Measurements from ENCODE around the gene MSANTD1. TPM values are rescaled to one million over a fixed set of nuclear protein-coding genes. Genes with fewer than 3 reads are reported as not detected.

The MSANTD1 gene
- total and polyA plus RNA-seq, 10 of the 15 experiments (the other 5 are each of a cell fraction or from before 2014, with no cell fraction given): 0.07 to 0.87 (median 0.22) TPM; not detected in 2

DNA sequence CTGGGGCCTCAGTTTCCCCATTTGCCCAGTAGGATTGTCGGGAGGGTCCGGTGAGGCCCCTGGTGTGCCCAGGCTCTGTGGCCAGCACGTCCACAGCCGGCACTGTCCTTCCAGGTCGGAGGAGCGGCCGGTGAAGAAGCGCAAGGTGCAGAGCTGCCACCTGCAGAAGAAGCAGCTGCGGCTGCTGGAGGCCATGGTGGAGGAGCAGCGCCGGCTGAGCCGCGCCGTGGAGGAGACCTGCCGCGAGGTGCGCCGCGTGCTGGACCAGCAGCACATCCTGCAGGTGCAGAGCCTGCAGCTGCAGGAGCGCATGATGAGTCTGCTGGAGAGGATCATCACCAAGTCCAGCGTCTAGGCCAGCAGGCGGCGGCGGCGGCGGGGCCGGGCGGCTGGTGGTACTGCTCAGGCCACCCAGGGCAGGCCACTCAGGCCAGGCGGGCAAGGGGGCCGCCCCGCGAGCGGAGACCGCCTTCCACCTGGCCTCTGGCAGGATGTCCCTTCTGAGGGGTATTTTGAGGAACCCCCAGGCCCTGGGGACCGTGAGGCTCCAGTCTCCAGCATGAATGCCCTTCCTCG lies 6.7 kb downstream of the MSANTD1 start:
- no peaks in the 10 kb centered on the region for H3K36me3 ChIP-seq (ENCODE audit: control insufficient read depth in 2 of 2, insufficient read depth in 2 of 2, low read length in 1 of 2)
- H3K4me2 ChIP-seq (ENCODE audit: control insufficient read depth, insufficient read depth): no peak overlapping the region
- no peak overlapping the region for H3K9ac ChIP-seq (ENCODE audit: control insufficient read depth, insufficient read depth, low read length)
- no peak for FAIRE-seq
- in situ Hi-C loops (cut with MboI) (no loop called here), intact Hi-C loops (cut with micrococcal nuclease; ENCODE audit: unreplicated experiment) (no loop called here)
- H3K4me1 ChIP-seq (ENCODE audit: control insufficient read depth, insufficient read depth, low read length): peaks cover 3% of the 10 kb centered on the region; the same call in 1 of the 2 replicates
- ATAC-seq: no peak
- no peak for DNase-seq (ENCODE audit: low read depth, low spot score)
- ChIA-PET SMC1A (ENCODE audit: uncharacterized antibody, unreplicated experiment) (no interaction called here), RAD21 (ENCODE audit: unreplicated experiment) (no interaction called here), POLR2A (no interaction called here), CTCF (no interaction called here)
- no peaks in the 10 kb centered on the region for H3K79me2 ChIP-seq (ENCODE audit: control insufficient read depth, insufficient read depth, low read length)
- no peak overlapping the region for H3K4me3 ChIP-seq
- no peaks in the 10 kb centered on the region for H3K27me3 ChIP-seq (replicated peaks in 1 of 2; ENCODE audit: control insufficient read depth in 2 of 2, insufficient read depth in 2 of 2, low read length in 1 of 2)
- H3K9me3 ChIP-seq (replicated peaks; ENCODE audit: control insufficient read depth, insufficient read depth, low read length): no peaks in the 10 kb centered on the region
- WGBS (ENCODE audit: insufficient coverage, insufficient replicate concordance, low lambda C conversion rate, missing lambda C conversion rate): 89% methylated on average over 32 of the region's 36 CpGs
- no peak overlapping the region for H2AFZ ChIP-seq (ENCODE audit: control insufficient read depth, low read depth, low read length)
- H3K27ac ChIP-seq (ENCODE audit: control insufficient read depth, insufficient read depth): no peak overlapping the region
- H4K20me1 ChIP-seq (ENCODE audit: control insufficient read depth, insufficient read depth): no peaks in the 10 kb centered on the region
- TF ChIP-seq, protein P1, sequence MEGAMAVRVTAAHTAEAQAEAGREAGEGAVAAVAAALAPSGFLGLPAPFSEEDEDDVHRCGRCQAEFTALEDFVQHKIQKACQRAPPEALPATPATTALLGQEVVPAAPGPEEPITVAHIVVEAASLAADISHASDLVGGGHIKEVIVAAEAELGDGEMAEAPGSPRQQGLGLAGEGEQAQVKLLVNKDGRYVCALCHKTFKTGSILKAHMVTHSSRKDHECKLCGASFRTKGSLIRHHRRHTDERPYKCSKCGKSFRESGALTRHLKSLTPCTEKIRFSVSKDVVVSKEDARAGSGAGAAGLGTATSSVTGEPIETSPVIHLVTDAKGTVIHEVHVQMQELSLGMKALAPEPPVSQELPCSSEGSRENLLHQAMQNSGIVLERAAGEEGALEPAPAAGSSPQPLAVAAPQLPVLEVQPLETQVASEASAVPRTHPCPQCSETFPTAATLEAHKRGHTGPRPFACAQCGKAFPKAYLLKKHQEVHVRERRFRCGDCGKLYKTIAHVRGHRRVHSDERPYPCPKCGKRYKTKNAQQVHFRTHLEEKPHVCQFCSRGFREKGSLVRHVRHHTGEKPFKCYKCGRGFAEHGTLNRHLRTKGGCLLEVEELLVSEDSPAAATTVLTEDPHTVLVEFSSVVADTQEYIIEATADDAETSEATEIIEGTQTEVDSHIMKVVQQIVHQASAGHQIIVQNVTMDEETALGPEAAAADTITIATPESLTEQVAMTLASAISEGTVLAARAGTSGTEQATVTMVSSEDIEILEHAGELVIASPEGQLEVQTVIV (IDR thresholded peaks at IDR 0.05; ENCODE audit: borderline replicate concordance, partially characterized antibody): no peak
- TF ChIP-seq BRCA1 (IDR thresholded peaks at IDR 0.05; ENCODE audit: low read depth, low read length): no peak
- TF ChIP-seq NR2C1 (IDR thresholded peaks at IDR 0.05): no peak
- TF ChIP-seq ATF7 (IDR thresholded peaks at IDR 0.05; ENCODE audit: low read depth): no peak
- no peak for TF ChIP-seq RBBP5 (conservative IDR thresholded peaks at IDR 0.05)
- no peak for TF ChIP-seq BMI1 (IDR thresholded peaks at IDR 0.05; ENCODE audit: borderline replicate concordance)
- TF ChIP-seq, protein P2, sequence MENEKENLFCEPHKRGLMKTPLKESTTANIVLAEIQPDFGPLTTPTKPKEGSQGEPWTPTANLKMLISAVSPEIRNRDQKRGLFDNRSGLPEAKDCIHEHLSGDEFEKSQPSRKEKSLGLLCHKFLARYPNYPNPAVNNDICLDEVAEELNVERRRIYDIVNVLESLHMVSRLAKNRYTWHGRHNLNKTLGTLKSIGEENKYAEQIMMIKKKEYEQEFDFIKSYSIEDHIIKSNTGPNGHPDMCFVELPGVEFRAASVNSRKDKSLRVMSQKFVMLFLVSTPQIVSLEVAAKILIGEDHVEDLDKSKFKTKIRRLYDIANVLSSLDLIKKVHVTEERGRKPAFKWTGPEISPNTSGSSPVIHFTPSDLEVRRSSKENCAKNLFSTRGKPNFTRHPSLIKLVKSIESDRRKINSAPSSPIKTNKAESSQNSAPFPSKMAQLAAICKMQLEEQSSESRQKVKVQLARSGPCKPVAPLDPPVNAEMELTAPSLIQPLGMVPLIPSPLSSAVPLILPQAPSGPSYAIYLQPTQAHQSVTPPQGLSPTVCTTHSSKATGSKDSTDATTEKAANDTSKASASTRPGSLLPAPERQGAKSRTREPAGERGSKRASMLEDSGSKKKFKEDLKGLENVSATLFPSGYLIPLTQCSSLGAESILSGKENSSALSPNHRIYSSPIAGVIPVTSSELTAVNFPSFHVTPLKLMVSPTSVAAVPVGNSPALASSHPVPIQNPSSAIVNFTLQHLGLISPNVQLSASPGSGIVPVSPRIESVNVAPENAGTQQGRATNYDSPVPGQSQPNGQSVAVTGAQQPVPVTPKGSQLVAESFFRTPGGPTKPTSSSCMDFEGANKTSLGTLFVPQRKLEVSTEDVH (IDR thresholded peaks at IDR 0.05; ENCODE audit: low read depth, partially characterized antibody): no peak
- no peak for TF ChIP-seq ZNF622 (IDR thresholded peaks at IDR 0.05)
- TF ChIP-seq, protein P3, sequence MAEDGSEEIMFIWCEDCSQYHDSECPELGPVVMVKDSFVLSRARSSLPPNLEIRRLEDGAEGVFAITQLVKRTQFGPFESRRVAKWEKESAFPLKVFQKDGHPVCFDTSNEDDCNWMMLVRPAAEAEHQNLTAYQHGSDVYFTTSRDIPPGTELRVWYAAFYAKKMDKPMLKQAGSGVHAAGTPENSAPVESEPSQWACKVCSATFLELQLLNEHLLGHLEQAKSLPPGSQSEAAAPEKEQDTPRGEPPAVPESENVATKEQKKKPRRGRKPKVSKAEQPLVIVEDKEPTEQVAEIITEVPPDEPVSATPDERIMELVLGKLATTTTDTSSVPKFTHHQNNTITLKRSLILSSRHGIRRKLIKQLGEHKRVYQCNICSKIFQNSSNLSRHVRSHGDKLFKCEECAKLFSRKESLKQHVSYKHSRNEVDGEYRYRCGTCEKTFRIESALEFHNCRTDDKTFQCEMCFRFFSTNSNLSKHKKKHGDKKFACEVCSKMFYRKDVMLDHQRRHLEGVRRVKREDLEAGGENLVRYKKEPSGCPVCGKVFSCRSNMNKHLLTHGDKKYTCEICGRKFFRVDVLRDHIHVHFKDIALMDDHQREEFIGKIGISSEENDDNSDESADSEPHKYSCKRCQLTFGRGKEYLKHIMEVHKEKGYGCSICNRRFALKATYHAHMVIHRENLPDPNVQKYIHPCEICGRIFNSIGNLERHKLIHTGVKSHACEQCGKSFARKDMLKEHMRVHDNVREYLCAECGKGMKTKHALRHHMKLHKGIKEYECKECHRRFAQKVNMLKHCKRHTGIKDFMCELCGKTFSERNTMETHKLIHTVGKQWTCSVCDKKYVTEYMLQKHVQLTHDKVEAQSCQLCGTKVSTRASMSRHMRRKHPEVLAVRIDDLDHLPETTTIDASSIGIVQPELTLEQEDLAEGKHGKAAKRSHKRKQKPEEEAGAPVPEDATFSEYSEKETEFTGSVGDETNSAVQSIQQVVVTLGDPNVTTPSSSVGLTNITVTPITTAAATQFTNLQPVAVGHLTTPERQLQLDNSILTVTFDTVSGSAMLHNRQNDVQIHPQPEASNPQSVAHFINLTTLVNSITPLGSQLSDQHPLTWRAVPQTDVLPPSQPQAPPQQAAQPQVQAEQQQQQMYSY (CRISPR knock-in tag; IDR thresholded peaks at IDR 0.05): no peak
- no peak for TF ChIP-seq IRF4 (IDR thresholded peaks at IDR 0.05; ENCODE audit: low read depth, low read length)
- TF ChIP-seq, protein P4, sequence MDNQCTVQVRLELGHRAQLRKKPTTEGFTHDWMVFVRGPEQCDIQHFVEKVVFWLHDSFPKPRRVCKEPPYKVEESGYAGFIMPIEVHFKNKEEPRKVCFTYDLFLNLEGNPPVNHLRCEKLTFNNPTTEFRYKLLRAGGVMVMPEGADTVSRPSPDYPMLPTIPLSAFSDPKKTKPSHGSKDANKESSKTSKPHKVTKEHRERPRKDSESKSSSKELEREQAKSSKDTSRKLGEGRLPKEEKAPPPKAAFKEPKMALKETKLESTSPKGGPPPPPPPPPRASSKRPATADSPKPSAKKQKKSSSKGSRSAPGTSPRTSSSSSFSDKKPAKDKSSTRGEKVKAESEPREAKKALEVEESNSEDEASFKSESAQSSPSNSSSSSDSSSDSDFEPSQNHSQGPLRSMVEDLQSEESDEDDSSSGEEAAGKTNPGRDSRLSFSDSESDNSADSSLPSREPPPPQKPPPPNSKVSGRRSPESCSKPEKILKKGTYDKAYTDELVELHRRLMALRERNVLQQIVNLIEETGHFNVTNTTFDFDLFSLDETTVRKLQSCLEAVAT (IDR thresholded peaks at IDR 0.05): no peak
- BruUV-seq (replicated peaks): no TSS peak
